Loucy (cell line): Measurements from ENCODE around the gene CFAP20DC.

Experiments used
- H2AFZ ChIP-seq: fragments of 200-600 bp; sonication (generic); 2 replicates; pipeline ENCODE4 v1.6.0; 2016; ENCODE audit warnings: antibody characterized with exemption, mild to moderate bottlenecking, low read length, moderate library complexity
- H3F3A ChIP-seq: fragments of 200-600 bp; 2 replicates; pipeline ENCODE4 v1.6.0; 2016; ENCODE audit warnings: antibody characterized with exemption, low read depth, mild to moderate bottlenecking
- H3K27me3 ChIP-seq: fragments of 200-600 bp; sonication (generic); 2 replicates; pipeline ENCODE4 v1.6.1; 2014; ENCODE audit warnings: low read length, mild to moderate bottlenecking; ENCODE audit not compliant: insufficient read depth, poor library complexity, severe bottlenecking
- H3K36me3 ChIP-seq: fragments of 200-600 bp; sonication (generic); 2 replicates; pipeline ENCODE4 v1.6.1; 2016; ENCODE audit warnings: low read length; ENCODE audit not compliant: insufficient read depth
- H3K4me1 ChIP-seq: fragments of 200-600 bp; sonication (generic); 2 replicates; pipeline ENCODE4 v1.5.1; 2014; ENCODE audit warnings: low read length, mild to moderate bottlenecking; ENCODE audit not compliant: insufficient read depth, poor library complexity, severe bottlenecking
- H3K4me2 ChIP-seq: fragments of 200-600 bp; sonication (generic); 2 replicates; pipeline ENCODE4 v1.6.0; 2014; ENCODE audit warnings: antibody characterized with exemption, low read length, low read depth, mild to moderate bottlenecking; ENCODE audit not compliant: poor library complexity, severe bottlenecking
- H3K4me3 ChIP-seq: fragments of 200-600 bp; sonication (generic); 2 replicates; pipeline ENCODE4 v1.5.1; 2014; ENCODE audit warnings: low read length, mild to moderate bottlenecking, mixed read lengths; ENCODE audit not compliant: poor library complexity, severe bottlenecking
- H3K79me2 ChIP-seq: fragments of 200-600 bp; sonication (generic); 2 replicates; pipeline ENCODE4 v1.6.1; 2014; ENCODE audit warnings: low read length; ENCODE audit not compliant: insufficient read depth
- H3K9ac ChIP-seq: fragments of 200-600 bp; sonication (generic); 2 replicates; pipeline ENCODE4 v1.6.0; 2014; ENCODE audit warnings: mild to moderate bottlenecking, low read depth, low read length, moderate library complexity; ENCODE audit not compliant: poor library complexity, severe bottlenecking
- H3K9me2 ChIP-seq: fragments of 200-600 bp; sonication (generic); replicated peaks from 2 replicates; pipeline ENCODE4 v1.6.1; 2016; ENCODE audit warnings: low read depth, low read length, mixed read lengths
- H3K9me3 ChIP-seq: fragments of 200-600 bp; sonication (generic); 2 replicates; pipeline ENCODE4 v1.6.1; 2014; ENCODE audit warnings: mild to moderate bottlenecking, antibody characterized with exemption, low read length, low read depth; ENCODE audit not compliant: insufficient read depth
- H4K20me1 ChIP-seq: fragments of 200-600 bp; sonication (generic); 2 replicates; pipeline ENCODE4 v1.6.0; 2014; ENCODE audit warnings: antibody characterized with exemption, low read length, mild to moderate bottlenecking; ENCODE audit not compliant: insufficient read depth, poor library complexity, severe bottlenecking
- EZH2phosphoT487 ChIP-seq: fragments of 200-600 bp; IDR thresholded peaks from 2 replicates; pipeline ENCODE4 v1.6.1; 2018; ENCODE audit warnings: antibody characterized with exemption, mild to moderate bottlenecking, moderate library complexity, borderline replicate concordance
- TF ChIP-seq, protein P1 (sequence below): fragments of 200-600 bp; sonication (generic); conservative IDR thresholded peaks from 2 replicates; pipeline ENCODE4 v1.5.1; 2014; ENCODE audit warnings: mild to moderate bottlenecking, antibody characterized with exemption, low read length

Gene CFAP20DC

DNA sequence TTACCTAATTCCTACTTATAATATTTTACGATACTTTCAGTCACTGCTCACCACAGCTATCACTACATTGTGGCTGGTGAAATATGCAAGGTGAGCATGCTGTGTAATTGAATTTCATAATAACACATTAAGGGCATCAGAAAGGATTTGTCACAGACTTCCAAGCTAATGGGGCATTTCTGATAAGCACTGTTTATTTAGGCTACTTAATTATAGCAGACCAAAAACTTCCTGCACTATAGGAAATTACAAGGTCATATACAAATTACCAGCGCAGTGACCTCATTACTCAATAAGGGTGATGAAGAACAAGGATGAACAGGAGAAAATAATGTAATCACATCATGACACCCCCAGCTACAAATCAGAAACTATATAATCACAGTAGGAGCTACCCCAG, 294.7 kb downstream of the CFAP20DC start:
- Histone ChIP-seq H3K79me2 (no peaks in the 10 kb centered on the region), H3K4me3 (no peak overlapping the region), H3K9ac (no peak overlapping the region), H3K36me3 (peaks cover 14% of the 10 kb centered on the region; the same call in 1 of the 2 replicates), H3K4me1 (no peaks in the 10 kb centered on the region), H4K20me1 (no peaks in the 10 kb centered on the region), H2AFZ (no peak overlapping the region), H3F3A (no peaks in the 10 kb centered on the region), H3K4me2 (no peak overlapping the region), H3K27me3 (no peaks in the 10 kb centered on the region), H3K9me2 (no peaks in the 10 kb centered on the region), H3K9me3 (no peaks in the 10 kb centered on the region)
- TF ChIP-seq, protein P1, sequence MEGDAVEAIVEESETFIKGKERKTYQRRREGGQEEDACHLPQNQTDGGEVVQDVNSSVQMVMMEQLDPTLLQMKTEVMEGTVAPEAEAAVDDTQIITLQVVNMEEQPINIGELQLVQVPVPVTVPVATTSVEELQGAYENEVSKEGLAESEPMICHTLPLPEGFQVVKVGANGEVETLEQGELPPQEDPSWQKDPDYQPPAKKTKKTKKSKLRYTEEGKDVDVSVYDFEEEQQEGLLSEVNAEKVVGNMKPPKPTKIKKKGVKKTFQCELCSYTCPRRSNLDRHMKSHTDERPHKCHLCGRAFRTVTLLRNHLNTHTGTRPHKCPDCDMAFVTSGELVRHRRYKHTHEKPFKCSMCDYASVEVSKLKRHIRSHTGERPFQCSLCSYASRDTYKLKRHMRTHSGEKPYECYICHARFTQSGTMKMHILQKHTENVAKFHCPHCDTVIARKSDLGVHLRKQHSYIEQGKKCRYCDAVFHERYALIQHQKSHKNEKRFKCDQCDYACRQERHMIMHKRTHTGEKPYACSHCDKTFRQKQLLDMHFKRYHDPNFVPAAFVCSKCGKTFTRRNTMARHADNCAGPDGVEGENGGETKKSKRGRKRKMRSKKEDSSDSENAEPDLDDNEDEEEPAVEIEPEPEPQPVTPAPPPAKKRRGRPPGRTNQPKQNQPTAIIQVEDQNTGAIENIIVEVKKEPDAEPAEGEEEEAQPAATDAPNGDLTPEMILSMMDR, result no peak
- TF ChIP-seq EZH2phosphoT487, result no peak

DNA sequence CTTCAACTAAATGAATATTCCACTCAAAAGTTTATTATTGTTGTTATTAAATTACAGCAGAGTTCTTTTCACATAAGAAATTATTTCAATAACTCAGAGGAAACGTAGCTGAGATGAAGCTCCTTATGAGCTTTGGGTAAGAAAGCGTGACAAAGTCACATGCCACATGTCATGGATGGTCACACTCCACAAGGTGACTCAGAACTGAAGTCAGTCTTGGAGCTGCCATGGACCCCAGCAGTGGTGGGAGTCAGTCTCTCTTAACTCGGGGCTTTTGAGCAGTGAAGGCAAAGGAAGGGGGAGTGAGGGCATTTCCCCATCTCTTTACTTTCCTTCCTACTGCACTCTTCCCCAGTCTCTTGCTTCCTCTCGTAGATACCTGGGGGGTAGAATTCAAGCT, 295.8 kb downstream of the CFAP20DC start:
- no peak for TF ChIP-seq EZH2phosphoT487
- TF ChIP-seq, protein P1, result no peak
- Histone ChIP-seq H3K4me1 (no peaks in the 10 kb centered on the region), H2AFZ (no peak overlapping the region), H3K79me2 (no peaks in the 10 kb centered on the region), H3K27me3 (no peaks in the 10 kb centered on the region), H3F3A (no peaks in the 10 kb centered on the region), H3K4me3 (no peak overlapping the region), H3K9me2 (no peaks in the 10 kb centered on the region), H3K4me2 (no peak overlapping the region), H3K9ac (no peak overlapping the region), H3K36me3 (peaks cover 14% of the 10 kb centered on the region; the same call in 1 of the 2 replicates), H3K9me3 (no peaks in the 10 kb centered on the region), H4K20me1 (no peaks in the 10 kb centered on the region)

DNA sequence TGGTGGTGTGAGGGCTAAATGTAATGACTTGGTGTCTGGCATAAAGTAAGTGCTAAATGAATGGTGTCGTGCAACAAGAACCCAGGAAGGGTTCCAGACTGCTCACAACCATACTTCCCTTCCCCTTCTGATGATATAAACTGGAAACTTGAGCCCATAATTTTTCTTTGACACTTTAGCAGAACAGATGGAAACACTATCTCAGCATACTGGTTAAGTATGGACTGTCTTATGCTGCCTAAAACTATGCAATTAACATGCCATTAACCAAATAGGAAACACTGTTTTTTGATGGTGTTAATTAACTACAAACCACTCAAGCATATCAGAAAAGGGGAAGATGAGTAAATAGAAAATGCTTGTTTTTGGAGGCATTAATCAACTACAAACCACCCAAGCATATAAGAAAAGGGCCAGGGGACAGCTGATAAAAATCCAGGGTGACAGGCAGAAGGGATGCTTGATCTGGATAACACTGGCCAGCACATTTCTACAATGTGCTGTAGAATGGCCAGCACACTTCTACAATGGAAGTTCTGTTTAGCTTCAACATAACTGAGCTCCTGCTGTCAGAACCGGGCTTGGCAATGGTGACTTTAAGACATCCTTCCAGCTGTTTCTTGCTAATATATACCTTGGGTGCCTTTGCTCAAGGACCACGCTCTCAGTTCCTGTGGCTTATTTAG, 297.8 kb downstream of the CFAP20DC start:
- Histone ChIP-seq H3K27me3 (no peaks in the 10 kb centered on the region), H3K9ac (no peak overlapping the region), H3K4me2 (no peak overlapping the region), H3K36me3 (peaks cover 14% of the 10 kb centered on the region; the same call in 1 of the 2 replicates), H3K9me3 (no peaks in the 10 kb centered on the region), H3F3A (no peaks in the 10 kb centered on the region), H4K20me1 (no peaks in the 10 kb centered on the region), H3K4me3 (no peak overlapping the region), H2AFZ (no peak overlapping the region), H3K9me2 (no peaks in the 10 kb centered on the region), H3K79me2 (no peaks in the 10 kb centered on the region), H3K4me1 (no peaks in the 10 kb centered on the region)
- no peak for TF ChIP-seq EZH2phosphoT487
- TF ChIP-seq, protein P1, result no peak
